Muscle layer of colon (tissue), 2 donors: ENCODE results near the gene FAM193A.
"Not testable (repeated sequence)": the region's sequence is repeated elsewhere in the genome, so short reads cannot be mapped to it uniquely, and the experiment has no call there.

Experiments used
- H3K27ac ChIP-seq: one replicate; pipeline ENCODE4 v1.7.0; 2013; ENCODE audit warnings: low read depth, mild to moderate bottlenecking, low read length, moderate library complexity
- H3K27me3 ChIP-seq, 2 donors: one replicate each; pipeline ENCODE4 v1.7.0; 2013; ENCODE audit warnings: low read length in 2 of 2, mild to moderate bottlenecking in 2 of 2; ENCODE audit not compliant: insufficient read depth in 2 of 2, control insufficient read depth in 1 of 2
- H3K36me3 ChIP-seq: one replicate; pipeline ENCODE4 v1.7.0; 2013; ENCODE audit warnings: mild to moderate bottlenecking, low read length; ENCODE audit not compliant: insufficient read depth
- H3K4me1 ChIP-seq: one replicate; pipeline ENCODE4 v1.7.0; 2013; ENCODE audit warnings: mild to moderate bottlenecking, low read length; ENCODE audit not compliant: insufficient read depth
- H3K4me3 ChIP-seq, 2 donors: one replicate each; pipeline ENCODE4 v1.7.0; 2013; ENCODE audit warnings: low read length in 2 of 2, low read depth in 1 of 2, mild to moderate bottlenecking in 1 of 2, moderate library complexity in 1 of 2
- H3K9ac ChIP-seq: one replicate; pipeline ENCODE4 v1.7.0; 2013; ENCODE audit warnings: low read length
- H3K9me3 ChIP-seq: one replicate; pipeline ENCODE4 v1.7.0; 2013; ENCODE audit warnings: mild to moderate bottlenecking, low read length
- donor health status: abdominal sarcoma.
- donor health status: Adenocarcinoma of cecum.

The FAM193A gene

GRCh38 chr4:2722033-2722432 is 185.6 kb downstream of the FAM193A start:
- H3K36me3 ChIP-seq, result peaks cover 23% of the 10 kb centered on the region
- no peak overlapping the region for H3K4me3 ChIP-seq
- H3K4me1 ChIP-seq, result no peaks in the 10 kb centered on the region
- H3K9me3 ChIP-seq, result no peaks in the 10 kb centered on the region
- no peak overlapping the region for H3K27ac ChIP-seq
- H3K27me3 ChIP-seq, result no peaks in the 10 kb centered on the region
- no peak overlapping the region for H3K9ac ChIP-seq

- no peaks in the 10 kb centered on the region for H3K9me3 ChIP-seq
- H3K27ac ChIP-seq, result no peak overlapping the region
- H3K27me3 ChIP-seq, result no peaks in the 10 kb centered on the region
- H3K4me3 ChIP-seq, result no peak overlapping the region
- H3K4me1 ChIP-seq, result no peaks in the 10 kb centered on the region
- no peak overlapping the region for H3K9ac ChIP-seq
- H3K36me3 ChIP-seq, result peaks cover 15% of the 10 kb centered on the region
Observed at GRCh38 chr4:2723751-2724150, 187.3 kb downstream of the FAM193A start.

- H3K36me3 ChIP-seq, result peaks cover 22% of the 10 kb centered on the region
- H3K27me3 ChIP-seq, result no peaks in the 10 kb centered on the region
- no peaks in the 10 kb centered on the region for H3K9me3 ChIP-seq
- no peak overlapping the region for H3K4me3 ChIP-seq
- no peak overlapping the region for H3K9ac ChIP-seq
- no peaks in the 10 kb centered on the region for H3K4me1 ChIP-seq
- no peak overlapping the region for H3K27ac ChIP-seq
Observed at GRCh38 chr4:2725380-2725779, 188.9 kb downstream of the FAM193A start.

GRCh38 chr4:2726881-2727280 is 190.4 kb downstream of the FAM193A start:
- not testable (repeated sequence) for H3K9ac ChIP-seq, H3K27ac ChIP-seq, H3K4me1 ChIP-seq, H3K4me3 ChIP-seq, H3K9me3 ChIP-seq, H3K27me3 ChIP-seq
- H3K36me3 ChIP-seq, result peaks cover 22% of the 10 kb centered on the region

GRCh38 chr4:2728221-2728620 is 191.8 kb downstream of the FAM193A start:
- Histone ChIP-seq H3K4me1 (no peaks in the 10 kb centered on the region), H3K9ac (no peak overlapping the region), H3K36me3 (peaks cover 28% of the 10 kb centered on the region), H3K27ac (no peak overlapping the region), H3K9me3 (no peaks in the 10 kb centered on the region), H3K27me3 (no peaks in the 10 kb centered on the region), H3K4me3 (no peak overlapping the region)

GRCh38 chr4:2728806-2729532 is 192.5 kb downstream of the FAM193A start:
- peaks cover 35% of the 10 kb centered on the region for H3K36me3 ChIP-seq
- H3K4me3 ChIP-seq, result no peak overlapping the region
- H3K9me3 ChIP-seq, result no peaks in the 10 kb centered on the region
- H3K27ac ChIP-seq, result no peak overlapping the region
- H3K4me1 ChIP-seq, result no peaks in the 10 kb centered on the region
- H3K9ac ChIP-seq, result no peak overlapping the region
- no peaks in the 10 kb centered on the region for H3K27me3 ChIP-seq

- peaks cover 40% of the 10 kb centered on the region for H3K36me3 ChIP-seq
- H3K4me1 ChIP-seq, result no peaks in the 10 kb centered on the region
- no peak overlapping the region for H3K27ac ChIP-seq
- H3K4me3 ChIP-seq, result no peak overlapping the region
- no peaks in the 10 kb centered on the region for H3K9me3 ChIP-seq
- H3K9ac ChIP-seq, result no peak overlapping the region
- no peaks in the 10 kb centered on the region for H3K27me3 ChIP-seq
Observed at GRCh38 chr4:2729533-2729875, 193.1 kb downstream of the FAM193A start.

- Histone ChIP-seq H3K9me3 (no peaks in the 10 kb centered on the region), H3K4me3 (no peak overlapping the region), H3K27me3 (no peaks in the 10 kb centered on the region), H3K27ac (no peak overlapping the region), H3K36me3 (peaks cover 40% of the 10 kb centered on the region), H3K9ac (no peak overlapping the region), H3K4me1 (no peaks in the 10 kb centered on the region)
Observed at GRCh38 chr4:2731907-2732317, 195.5 kb downstream of the FAM193A start.

GRCh38 chr4:2732526-2732925 is 196.1 kb downstream of the FAM193A start:
- H3K4me3 ChIP-seq, result no peak overlapping the region
- H3K36me3 ChIP-seq, result peaks cover 40% of the 10 kb centered on the region
- H3K27ac ChIP-seq, result no peak overlapping the region
- no peaks in the 10 kb centered on the region for H3K4me1 ChIP-seq
- H3K9me3 ChIP-seq, result no peaks in the 10 kb centered on the region
- H3K27me3 ChIP-seq, result no peaks in the 10 kb centered on the region
- H3K9ac ChIP-seq, result no peak overlapping the region

GRCh38 chr4:2733001-2733843 is 196.8 kb downstream of the FAM193A start:
- Histone ChIP-seq H3K27ac (no peak overlapping the region), H3K4me3 (no peak overlapping the region), H3K36me3 (peaks cover 40% of the 10 kb centered on the region), H3K9ac (no peak overlapping the region), H3K4me1 (no peaks in the 10 kb centered on the region), H3K9me3 (no peaks in the 10 kb centered on the region), H3K27me3 (no peaks in the 10 kb centered on the region)

- no peak overlapping the region for H3K27ac ChIP-seq
Observed at GRCh38 chr4:2733844-2734574, 197.6 kb downstream of the FAM193A start.

More at GRCh38 chr4:2733844-2734574, 197.6 kb downstream of the FAM193A start:
- no peak overlapping the region for H3K4me3 ChIP-seq
- no peaks in the 10 kb centered on the region for H3K9me3 ChIP-seq
- H3K36me3 ChIP-seq, result peaks cover 39% of the 10 kb centered on the region
- no peak overlapping the region for H3K9ac ChIP-seq
- H3K27me3 ChIP-seq, result no peaks in the 10 kb centered on the region
- H3K4me1 ChIP-seq, result no peaks in the 10 kb centered on the region
